Cardiac septum (tissue), 1 donor: ENCODE results near the gene VAV2. TPM values are rescaled to one million over a fixed set of nuclear protein-coding genes. Genes with fewer than 3 reads are reported as not detected.

ENCODE experiments used
- DNase-seq: peaks from one replicate; pipeline ENCODE4 v3.0.0-alpha.2; 2020; ENCODE audit warnings: low spot score
- intact Hi-C: fragments of 100-400 bp; cut with DNase I; formaldehyde crosslinking; loops from one replicate; pipeline ENCODE4 v1.14.0; 2022
- total RNA-seq: library from RNA; stranded (reverse); fragmentation: NEBNext Ultra II Directional; extraction: Animal tissue kit (Norgen Biotek cat#: 25700); gene quantifications from one replicate; pipeline ENCODE4 v1.2.1, GENCODE V29; 2021
- donor health status: DM: no; HTN: no; CAD: no.

The VAV2 gene
- total RNA-seq, 1 donor from 2014 or later = 8.1 TPM

GRCh38 chr9:133803745-133804144, 188.4 kb downstream of the VAV2 start:
- DNase-seq = no peak
- intact Hi-C loops = no loop called here

- no peak for DNase-seq
- intact Hi-C loops = no loop called here
Observed at GRCh38 chr9:133803028-133803585, 189.0 kb downstream of the VAV2 start.

GRCh38 chr9:133801739-133802138, 190.4 kb downstream of the VAV2 start:
- intact Hi-C loops = no loop called here
- DNase-seq = no peak

GRCh38 chr9:133800266-133800665, 191.9 kb downstream of the VAV2 start:
- intact Hi-C loops = no loop called here
- no peak for DNase-seq

- intact Hi-C loops = no loop called here
- no peak for DNase-seq
Observed at GRCh38 chr9:133799716-133800115, 192.4 kb downstream of the VAV2 start.

- intact Hi-C loops = no loop called here
- DNase-seq = no peak
Observed at GRCh38 chr9:133799106-133799505, 193.0 kb downstream of the VAV2 start.

- DNase-seq = no peak
- intact Hi-C loops = no loop called here
Observed at GRCh38 chr9:133798160-133798559, 194.0 kb downstream of the VAV2 start.

GRCh38 chr9:133797406-133798105, 194.6 kb downstream of the VAV2 start:
- no peak for DNase-seq
- intact Hi-C loops = no loop called here

GRCh38 chr9:133796562-133796961, 195.6 kb downstream of the VAV2 start:
- DNase-seq = no peak
- intact Hi-C loops = no loop called here

GRCh38 chr9:133795049-133795448, 197.1 kb downstream of the VAV2 start:
- intact Hi-C loops = no loop called here
- no peak for DNase-seq

- no peak for DNase-seq
- intact Hi-C loops = loop anchor here (5.0 kb wide), 1 partner anchor 303 kb away; no protein-coding TSS in a partner anchor
Observed at GRCh38 chr9:133794016-133794760, 197.9 kb downstream of the VAV2 start.

GRCh38 chr9:133793471-133793870, 198.7 kb downstream of the VAV2 start:
- DNase-seq = no peak
- intact Hi-C loops = loop anchor here (1.0 to 5.0 kb wide), 2 partner anchors 200 to 304 kb away; no protein-coding TSS in a partner anchor

- peak; percentile 89 for DNase-seq
- intact Hi-C loops = loop anchor here (1.0 to 5.0 kb wide), 2 partner anchors 200 to 304 kb away; no protein-coding TSS in a partner anchor
Observed at GRCh38 chr9:133792721-133793470, 199.2 kb downstream of the VAV2 start.

- DNase-seq = no peak
- intact Hi-C loops = loop anchor here (5.0 kb wide), 1 partner anchor 305 kb away; no protein-coding TSS in a partner anchor
Observed at GRCh38 chr9:133791735-133792649, 200.1 kb downstream of the VAV2 start.

- intact Hi-C loops = loop anchor here (5.0 kb wide), 1 partner anchor 306 kb away; no protein-coding TSS in a partner anchor
- no peak for DNase-seq
Observed at GRCh38 chr9:133791069-133791468, 201.1 kb downstream of the VAV2 start.

- no peak for DNase-seq
- intact Hi-C loops = loop anchor here (5.0 kb wide), 1 partner anchor 308 kb away; no protein-coding TSS in a partner anchor
Observed at GRCh38 chr9:133789778-133790177, 202.3 kb downstream of the VAV2 start.

- intact Hi-C loops = no loop called here
- DNase-seq = no peak
Observed at GRCh38 chr9:133788819-133789717, 203.1 kb downstream of the VAV2 start.
